ENCODE results near the gene SDHA.
"Not testable (repeated sequence)": the region's sequence is repeated elsewhere in the genome, so short reads cannot be mapped to it uniquely, and the experiment has no call there.

SDHA gene

DNA sequence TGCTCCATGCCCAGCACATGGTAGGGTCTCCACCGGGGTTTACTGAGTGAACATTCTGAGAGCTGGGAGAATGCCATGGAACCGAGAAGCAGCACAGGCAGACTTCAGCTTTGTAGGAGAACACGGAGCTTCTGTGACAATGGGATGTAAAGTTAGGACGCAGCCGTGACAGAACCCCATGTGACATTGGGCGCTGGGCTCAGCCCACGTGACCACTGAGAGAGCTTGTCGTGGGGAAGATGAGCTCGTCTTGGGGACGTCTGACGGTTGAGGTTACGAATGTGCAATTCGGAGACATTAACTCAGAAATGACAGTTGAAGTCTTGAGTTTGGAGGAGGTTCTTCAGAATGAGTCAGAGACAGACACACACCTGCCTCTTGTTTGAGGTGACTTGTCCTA is 13.5 kb downstream of the SDHA start:
- TF ChIP-seq, protein P1, sequence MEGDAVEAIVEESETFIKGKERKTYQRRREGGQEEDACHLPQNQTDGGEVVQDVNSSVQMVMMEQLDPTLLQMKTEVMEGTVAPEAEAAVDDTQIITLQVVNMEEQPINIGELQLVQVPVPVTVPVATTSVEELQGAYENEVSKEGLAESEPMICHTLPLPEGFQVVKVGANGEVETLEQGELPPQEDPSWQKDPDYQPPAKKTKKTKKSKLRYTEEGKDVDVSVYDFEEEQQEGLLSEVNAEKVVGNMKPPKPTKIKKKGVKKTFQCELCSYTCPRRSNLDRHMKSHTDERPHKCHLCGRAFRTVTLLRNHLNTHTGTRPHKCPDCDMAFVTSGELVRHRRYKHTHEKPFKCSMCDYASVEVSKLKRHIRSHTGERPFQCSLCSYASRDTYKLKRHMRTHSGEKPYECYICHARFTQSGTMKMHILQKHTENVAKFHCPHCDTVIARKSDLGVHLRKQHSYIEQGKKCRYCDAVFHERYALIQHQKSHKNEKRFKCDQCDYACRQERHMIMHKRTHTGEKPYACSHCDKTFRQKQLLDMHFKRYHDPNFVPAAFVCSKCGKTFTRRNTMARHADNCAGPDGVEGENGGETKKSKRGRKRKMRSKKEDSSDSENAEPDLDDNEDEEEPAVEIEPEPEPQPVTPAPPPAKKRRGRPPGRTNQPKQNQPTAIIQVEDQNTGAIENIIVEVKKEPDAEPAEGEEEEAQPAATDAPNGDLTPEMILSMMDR (IDR thresholded peaks at IDR 0.05; ENCODE audit: low read depth, low read length): no peak
- H3K4me3 ChIP-seq (ENCODE audit: low read depth, low read length): no peak overlapping the region

DNA sequence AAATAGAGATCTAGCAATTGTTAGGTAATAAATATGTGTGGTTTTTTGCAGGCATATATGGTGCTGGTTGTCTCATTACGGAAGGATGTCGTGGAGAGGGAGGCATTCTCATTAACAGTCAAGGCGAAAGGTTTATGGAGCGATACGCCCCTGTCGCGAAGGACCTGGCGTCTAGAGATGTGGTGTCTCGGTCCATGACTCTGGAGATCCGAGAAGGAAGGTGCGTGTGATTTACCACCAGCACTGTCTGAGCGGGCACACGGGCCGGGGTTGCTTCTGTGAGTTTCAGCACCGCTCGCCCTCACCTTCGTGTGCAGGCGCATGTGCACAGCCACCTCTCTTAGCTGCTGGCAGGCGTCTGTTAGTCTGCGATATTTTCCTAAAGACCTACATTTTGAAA is 15.3 kb downstream of the SDHA start:
- not testable (repeated sequence) for H3K4me3 ChIP-seq (ENCODE audit: low read depth, low read length)

DNA sequence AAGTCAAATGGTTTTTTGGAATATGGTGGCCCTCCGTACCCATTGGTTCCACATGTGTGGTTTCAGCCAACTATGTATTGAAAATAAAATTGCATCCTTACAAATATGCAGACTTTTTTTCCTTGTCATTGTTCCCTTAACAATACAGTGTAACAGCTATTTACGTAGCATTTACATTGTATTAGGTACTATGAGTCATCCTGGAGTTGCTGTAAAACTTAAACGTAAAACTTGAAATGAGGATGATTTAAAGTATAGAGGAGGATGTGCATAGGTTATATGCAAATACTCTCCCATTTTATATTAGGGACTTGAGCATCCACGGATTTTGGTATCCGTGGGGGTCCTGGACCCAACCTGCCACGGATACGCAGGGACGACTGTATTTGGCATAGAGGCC is 16.3 kb downstream of the SDHA start:
- no peak overlapping the region for H3K4me3 ChIP-seq (ENCODE audit: low read depth, low read length)
- TF ChIP-seq, protein P1 (IDR thresholded peaks at IDR 0.05; ENCODE audit: low read depth, low read length): no peak

DNA sequence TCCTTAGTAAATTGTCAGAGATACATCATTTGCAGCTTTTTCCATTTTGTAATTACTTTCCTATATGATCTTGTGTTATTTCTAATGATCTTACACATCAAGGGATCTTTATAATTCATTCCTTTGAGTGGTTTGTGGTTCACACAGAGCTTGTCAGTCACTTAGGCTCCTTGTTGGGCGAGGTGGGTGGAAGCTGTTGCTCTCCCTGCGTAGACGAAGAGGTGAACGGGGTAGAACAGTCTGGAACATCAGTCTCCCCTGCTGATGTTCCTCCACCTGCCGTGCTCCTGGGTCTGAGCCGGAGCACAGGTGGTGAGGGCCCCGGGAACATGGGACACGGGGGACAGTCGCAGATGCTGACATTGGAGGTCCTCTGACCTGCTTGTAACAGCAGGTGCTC is 17.4 kb downstream of the SDHA start:
- H3K4me3 ChIP-seq (ENCODE audit: low read depth, low read length): not testable (repeated sequence)

DNA sequence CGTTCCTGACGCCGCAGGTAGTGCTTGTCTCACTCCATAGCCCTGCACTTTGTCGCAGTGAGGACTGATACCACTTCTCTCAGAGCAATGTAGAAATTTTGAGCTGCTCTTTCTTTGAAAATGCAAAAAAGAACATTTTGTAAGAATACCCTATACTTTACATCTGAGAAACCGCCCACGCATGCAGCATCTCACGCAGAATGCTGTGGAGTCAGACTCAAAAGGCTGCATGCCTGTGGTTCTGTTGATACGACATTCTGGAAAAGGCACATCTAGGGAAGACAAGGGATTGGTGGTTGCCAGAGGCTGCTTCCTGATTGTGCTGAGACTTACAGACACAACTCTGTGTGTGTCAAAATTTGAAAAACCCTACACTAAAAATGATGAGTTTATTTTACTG is 19.8 kb downstream of the SDHA start:
- H3K4me3 ChIP-seq (ENCODE audit: low read depth, low read length): not testable (repeated sequence)

DNA sequence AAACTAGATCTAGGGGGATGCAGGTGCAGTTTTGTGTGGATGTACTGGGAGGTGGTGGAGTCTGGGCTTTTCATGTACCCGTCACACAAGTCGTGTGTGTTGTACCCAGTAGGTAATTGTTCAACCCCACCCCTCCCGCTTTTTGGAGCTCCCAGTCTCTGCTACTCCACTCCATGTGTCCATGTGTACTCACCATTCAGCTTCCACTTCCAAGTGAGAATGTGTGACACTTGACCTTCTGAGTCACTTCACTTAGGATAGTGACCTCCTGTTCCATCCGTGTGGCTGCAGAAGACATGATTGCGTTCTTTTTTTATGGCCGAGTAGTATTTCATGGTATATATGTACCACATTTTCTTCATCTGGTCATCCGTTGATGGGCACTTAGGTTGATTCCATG is 22.4 kb downstream of the SDHA start:
- not testable (repeated sequence) for H3K4me3 ChIP-seq (ENCODE audit: low read depth, low read length)

DNA sequence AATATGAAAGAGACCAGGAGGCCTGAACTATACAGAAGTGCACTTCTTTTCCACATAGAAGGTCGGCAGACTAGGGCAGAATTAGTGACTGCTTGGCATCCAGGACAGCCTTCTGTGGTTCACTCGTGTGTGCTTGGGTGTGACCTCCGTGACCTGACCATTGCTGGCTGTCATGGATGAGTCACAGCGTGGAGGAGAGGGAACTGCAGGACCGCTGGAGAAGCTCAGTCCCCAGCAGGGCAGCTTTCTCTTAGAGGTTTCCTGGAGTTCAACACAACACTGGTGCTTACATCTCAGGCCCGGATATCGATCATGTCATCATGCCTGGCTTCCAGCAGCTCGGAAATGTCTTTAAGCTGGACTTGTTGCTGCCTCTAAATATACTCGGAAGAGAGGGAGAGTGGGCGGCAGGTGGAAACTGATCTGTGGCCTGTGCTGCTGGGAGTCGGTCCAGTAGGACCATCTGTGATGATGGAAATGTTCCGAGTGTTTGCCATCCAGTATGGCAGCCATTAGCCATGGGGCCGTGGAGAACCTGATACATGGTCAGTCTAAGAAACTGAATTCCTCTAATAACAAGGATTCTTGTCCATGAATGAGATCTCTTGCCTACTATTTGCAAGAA is 23.0 kb downstream of the SDHA start:
- H3K4me3 ChIP-seq (ENCODE audit: low read depth, low read length): not testable (repeated sequence)

DNA sequence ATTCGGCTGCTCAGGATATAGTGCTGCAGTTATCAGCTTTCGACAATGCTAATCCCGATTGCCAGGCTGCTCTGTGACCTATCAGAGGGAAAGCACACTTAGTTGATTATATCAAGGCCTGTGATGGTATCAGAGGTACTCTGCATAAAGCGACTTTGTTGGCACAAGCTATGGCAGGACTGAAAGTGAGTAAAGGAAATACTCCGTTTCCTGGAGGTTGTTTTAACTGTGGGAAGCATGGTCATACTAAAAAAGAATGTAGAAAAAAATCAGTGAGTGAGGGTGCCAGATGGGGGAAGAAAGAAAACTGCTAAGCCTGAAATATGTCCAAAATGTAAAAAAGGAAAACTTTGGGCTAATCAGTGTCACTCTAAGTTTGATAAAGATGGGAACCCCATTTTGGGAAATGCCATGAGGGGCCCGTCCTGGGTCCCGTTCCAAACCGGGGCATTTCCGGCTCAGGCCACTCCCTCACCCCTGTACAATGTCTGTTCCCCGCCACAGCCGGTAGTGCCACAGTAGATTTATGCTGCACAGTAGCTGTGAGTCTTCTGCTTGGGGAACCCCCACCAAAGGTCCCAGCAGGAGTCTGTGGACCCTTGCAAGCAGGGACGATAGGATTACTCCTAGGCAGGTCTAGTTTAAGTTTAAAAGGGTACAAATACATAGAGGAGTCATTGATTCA is 25.7 kb downstream of the SDHA start:
- not testable (repeated sequence) for H3K4me3 ChIP-seq (ENCODE audit: low read depth, low read length)

DNA sequence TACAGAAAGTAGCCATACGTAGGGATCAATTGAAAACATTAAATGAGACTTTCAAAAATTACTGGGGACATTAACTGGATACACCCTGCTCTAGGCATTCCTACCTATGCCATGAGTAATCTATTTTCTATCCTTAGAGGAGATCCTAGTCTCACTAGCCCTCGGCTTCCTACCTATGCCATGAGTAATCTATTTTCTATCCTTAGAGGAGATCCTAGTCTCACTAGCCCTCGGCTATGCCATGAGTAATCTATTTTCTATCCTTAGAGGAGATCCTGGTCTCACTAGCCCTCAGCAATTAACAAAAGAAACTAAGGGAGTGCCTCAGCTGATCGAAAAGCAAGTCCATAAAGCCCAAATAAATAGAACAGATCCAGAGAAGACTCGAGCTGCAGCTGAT is 27.6 kb downstream of the SDHA start:
- not testable (repeated sequence) for H3K4me3 ChIP-seq (ENCODE audit: low read depth, low read length)

DNA sequence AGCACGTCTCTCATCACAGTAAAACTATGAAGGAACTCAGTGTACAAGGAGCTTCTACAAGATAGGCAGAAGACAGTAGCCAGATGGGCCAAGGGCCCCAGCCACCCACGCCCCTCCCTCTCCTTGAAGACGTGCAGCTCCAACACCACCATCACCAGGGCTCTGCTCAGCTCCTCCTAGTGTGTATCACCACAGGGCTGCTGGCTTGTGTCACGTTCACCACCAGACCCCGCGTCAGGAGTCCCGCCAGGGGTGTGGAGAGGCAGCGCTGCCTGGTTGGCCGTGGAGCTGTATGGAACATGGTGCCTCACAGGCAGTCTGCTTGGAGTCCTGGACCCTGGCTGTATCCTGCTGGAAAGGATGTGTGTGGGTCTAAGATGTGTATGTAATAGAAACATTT is 32.3 kb downstream of the SDHA start:
- H3K4me3 ChIP-seq (ENCODE audit: low read depth, low read length): not testable (repeated sequence)

DNA sequence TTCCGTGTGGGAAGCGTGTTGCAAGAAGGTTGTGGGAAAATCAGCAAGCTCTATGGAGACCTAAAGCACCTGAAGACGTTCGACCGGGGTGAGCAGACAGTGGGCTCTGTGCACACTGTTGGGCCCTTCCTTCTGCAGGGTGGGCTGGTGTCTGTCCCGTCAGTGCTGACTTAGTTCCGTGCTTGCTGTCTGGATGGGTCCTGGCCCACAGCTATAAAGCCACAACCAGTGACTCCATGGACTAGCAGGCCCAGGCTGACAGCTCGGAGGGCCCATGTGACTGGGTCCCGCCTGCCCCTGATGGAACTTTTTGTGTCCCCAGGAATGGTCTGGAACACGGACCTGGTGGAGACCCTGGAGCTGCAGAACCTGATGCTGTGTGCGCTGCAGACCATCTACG is 32.9 kb downstream of the SDHA start:
- not testable (repeated sequence) for H3K4me3 ChIP-seq (ENCODE audit: low read depth, low read length)

DNA sequence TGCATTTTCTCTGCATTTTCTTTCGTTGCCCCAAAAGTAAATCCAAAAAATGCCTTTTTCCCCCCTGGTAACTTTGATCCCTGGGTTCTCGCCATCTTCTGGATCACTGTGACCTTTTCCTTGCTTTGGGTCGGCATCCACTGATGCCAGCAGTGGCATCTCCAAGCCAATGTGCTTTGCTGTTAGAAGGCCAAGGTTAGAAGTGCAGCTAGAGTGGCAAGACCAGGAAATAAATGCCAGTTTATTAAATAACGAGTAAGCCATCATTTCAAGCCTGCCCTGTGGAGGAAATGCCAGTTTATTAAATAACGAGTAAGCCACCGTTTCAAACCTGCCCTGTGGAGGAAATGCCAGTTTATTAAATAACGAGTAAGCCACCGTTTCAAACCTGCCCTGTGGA is 33.4 kb downstream of the SDHA start:
- not testable (repeated sequence) for H3K4me3 ChIP-seq (ENCODE audit: low read depth, low read length)

DNA sequence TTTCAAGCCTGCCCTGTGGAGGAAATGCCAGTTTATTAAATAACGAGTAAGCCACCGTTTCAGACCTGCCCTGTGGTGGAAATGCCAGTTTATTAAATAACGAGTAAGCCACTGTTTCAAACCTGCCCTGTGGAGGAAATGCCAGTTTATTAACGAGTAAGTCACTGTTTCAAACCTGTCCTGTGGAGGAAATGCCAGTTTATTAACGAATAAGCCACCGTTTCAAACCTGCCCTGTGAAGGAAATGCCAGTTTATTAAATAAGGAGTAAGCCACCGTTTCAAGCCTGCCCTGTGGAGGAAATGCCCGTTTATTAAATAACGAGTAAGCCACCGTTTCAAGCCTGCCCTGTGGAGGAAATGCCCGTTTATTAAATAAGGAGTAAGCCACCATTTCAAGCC is 33.9 kb downstream of the SDHA start:
- H3K4me3 ChIP-seq (ENCODE audit: low read depth, low read length): not testable (repeated sequence)

DNA sequence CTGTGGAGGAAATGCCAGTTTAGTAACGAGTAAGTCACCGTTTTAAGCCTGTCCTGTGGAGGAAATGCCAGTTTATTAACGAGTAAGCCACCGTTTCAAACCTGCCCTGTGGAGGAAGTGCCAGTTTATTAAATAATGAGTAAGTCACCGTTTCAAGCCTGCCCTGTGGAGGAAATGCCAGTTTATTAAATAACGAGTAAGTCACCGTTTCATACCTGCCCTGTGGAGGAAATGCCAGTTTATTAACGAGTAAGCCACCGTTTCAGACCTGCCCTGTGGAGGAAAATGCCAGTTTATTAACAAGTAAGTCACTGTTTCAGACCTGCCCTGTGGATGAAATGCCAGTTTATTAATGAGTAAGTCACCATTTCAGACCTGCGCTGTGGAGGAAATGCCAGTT is 34.4 kb downstream of the SDHA start:
- no peak overlapping the region for H3K4me3 ChIP-seq (ENCODE audit: low read depth, low read length)
- TF ChIP-seq, protein P1 (IDR thresholded peaks at IDR 0.05; ENCODE audit: low read depth, low read length): no peak

DNA sequence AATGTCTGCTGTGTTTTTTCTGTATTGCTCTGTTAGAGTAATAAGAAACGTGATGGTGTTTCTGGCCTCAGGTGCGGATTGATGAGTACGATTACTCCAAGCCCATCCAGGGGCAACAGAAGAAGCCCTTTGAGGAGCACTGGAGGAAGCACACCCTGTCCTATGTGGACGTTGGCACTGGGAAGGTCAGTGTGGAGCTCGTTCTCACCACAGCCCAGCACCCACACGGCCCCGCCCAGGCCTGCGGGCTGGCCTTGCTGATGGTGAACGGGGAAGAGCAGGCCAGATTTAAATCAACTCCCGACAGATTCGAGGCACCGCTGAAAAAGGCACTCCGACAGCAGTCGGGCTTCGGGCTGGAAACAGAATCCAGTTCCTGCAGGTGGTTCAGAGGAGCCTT is 36.2 kb downstream of the SDHA start:
- H3K4me3 ChIP-seq (ENCODE audit: low read depth, low read length): not testable (repeated sequence)

DNA sequence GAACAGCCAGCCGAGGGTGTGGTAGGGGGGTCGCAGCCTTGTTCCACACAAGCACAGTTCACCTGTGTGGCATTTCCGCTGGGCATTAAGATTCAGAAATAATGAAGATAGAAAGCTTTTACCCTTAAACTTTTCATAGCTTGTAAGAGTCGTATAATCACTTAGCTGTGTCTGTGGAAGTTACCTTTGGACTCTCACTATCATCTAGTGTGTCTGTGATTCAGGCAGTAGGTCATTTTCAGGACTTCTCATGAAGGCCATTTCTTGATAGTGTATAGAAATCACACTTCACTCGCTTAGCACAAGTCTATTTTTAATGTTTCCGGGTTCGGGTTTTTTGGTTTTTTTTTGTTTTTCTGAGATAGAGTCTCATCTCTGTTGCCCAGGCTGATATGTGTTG is 37.0 kb downstream of the SDHA start:
- not testable (repeated sequence) for H3K4me3 ChIP-seq (ENCODE audit: low read depth, low read length)

DNA sequence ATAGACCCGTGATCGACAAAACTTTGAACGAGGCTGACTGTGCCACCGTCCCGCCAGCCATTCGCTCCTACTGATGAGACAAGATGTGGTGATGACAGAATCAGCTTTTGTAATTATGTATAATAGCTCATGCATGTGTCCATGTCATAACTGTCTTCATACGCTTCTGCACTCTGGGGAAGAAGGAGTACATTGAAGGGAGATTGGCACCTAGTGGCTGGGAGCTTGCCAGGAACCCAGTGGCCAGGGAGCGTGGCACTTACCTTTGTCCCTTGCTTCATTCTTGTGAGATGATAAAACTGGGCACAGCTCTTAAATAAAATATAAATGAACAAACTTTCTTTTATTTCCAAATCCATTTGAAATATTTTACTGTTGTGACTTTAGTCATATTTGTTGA is 38.2 kb downstream of the SDHA start:
- not testable (repeated sequence) for H3K4me3 ChIP-seq (ENCODE audit: low read depth, low read length)
